ENCODE measurements around the gene TRAPPC6A.

Gene TRAPPC6A, protein sequence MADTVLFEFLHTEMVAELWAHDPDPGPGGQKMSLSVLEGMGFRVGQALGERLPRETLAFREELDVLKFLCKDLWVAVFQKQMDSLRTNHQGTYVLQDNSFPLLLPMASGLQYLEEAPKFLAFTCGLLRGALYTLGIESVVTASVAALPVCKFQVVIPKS

GRCh38 chr19:45177817-45178261 is at the start of gene TRAPPC6A:
Gene TRAPPC6A (minus strand): TSS chr19:45178237. CDS start chr19:45178218, 19 bp downstream.
- DNase-seq, result no peak

GRCh38 chr19:45224645-45225044 is 46.6 kb upstream of the TRAPPC6A start:
- no peak for DNase-seq

DNA sequence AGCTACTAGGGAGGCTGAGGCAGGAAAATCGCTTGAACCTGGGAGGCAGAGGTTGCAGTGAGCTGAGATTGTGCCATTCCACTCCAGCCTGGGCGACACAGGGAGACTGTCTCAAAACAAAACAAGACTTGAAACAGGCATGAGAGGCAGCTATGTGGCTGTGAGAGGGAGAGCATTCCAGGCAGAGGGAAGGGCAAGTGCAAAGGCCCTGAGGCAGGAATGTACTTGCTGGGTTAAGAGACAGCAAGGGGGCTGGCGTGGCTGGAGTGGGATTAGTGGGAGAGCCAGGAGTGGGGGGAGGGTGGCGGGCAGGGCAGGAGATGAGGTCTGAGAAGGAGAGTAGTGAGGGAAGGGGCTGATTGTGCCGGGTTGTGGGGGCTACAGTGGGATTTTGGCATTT is 45.8 kb upstream of the TRAPPC6A start:
- no peak for DNase-seq

GRCh38 chr19:45222724-45223123 is 44.7 kb upstream of the TRAPPC6A start:
- no peak for DNase-seq

DNA sequence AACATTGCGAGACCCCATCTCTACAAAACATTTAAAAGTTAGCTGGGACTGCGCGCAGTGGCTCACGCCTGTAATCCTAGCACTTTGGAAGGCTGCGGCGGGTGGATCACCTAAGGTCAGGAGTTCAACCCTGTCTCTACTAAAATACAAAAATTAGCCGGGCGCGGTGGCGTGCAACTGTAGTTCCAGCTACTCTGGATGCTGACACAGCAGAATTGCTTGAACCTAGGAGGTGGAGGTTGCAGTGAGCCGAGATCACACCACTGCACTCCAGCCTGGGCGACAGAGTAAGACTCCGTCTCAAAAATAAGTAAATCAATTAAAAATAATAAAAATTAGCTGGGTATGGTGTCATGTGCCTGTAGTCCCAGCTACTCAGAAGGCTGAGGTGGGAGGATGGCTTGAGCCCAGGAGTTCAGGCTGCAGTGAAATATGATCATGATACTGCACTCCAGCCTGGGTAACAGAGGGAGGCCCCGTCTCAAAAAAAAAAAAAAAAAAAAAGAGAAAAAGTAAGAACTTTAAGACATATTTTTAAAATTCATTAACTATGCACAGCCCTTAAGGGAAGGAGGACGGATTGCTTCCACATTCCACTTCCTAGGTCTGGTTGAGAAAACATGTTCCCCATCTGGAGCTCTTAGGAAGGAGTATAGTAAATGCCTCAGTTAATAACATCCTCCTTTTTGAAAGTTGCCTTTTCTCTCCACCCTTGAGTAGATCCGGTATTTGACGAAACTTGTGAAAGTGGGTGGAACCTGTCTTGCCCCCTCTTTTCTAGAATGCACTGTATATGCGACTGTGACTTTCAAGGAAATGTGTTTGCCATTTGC is 41.1 kb upstream of the TRAPPC6A start:
- no peak for DNase-seq

DNA sequence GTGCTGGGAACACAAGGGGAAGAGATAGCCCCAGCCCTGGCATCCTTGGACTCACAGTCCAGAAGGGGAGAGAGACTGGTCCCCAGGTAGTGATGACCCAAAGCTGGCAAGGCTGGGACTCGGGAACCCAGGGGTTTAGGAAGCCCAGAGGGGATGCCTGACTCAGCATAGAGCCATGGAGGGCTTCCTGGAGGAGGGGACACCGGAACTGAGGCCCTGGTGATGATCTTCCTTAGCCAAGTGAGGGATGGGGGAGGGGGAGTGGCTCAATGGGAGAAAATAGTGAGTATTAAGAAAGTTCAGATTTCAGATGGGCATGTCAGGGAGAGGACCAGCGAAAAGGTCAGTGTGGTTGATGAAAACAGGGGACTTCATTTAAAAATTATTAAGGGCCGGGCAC is 40.4 kb upstream of the TRAPPC6A start:
- DNase-seq, result no peak

DNA sequence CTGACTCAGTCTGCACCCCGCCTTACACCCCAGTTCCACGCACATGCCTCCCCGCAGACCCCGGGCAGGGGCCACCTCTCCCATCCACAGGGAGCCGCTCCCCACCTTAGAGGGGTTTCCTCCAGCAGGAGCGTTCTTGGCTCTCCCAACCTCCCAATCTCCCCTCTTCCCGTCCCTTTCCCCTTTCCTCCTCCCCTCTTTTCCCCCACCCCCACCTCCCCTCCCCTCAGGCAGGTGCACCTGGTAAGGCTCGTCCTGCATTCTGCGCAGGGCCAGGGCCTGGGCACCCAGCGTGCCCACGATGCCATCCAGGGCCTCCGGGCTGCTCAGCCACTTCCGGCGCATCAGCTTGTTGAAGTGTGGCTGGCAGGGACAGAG is 39.9 kb upstream of the TRAPPC6A start:
- no peak for DNase-seq

DNA sequence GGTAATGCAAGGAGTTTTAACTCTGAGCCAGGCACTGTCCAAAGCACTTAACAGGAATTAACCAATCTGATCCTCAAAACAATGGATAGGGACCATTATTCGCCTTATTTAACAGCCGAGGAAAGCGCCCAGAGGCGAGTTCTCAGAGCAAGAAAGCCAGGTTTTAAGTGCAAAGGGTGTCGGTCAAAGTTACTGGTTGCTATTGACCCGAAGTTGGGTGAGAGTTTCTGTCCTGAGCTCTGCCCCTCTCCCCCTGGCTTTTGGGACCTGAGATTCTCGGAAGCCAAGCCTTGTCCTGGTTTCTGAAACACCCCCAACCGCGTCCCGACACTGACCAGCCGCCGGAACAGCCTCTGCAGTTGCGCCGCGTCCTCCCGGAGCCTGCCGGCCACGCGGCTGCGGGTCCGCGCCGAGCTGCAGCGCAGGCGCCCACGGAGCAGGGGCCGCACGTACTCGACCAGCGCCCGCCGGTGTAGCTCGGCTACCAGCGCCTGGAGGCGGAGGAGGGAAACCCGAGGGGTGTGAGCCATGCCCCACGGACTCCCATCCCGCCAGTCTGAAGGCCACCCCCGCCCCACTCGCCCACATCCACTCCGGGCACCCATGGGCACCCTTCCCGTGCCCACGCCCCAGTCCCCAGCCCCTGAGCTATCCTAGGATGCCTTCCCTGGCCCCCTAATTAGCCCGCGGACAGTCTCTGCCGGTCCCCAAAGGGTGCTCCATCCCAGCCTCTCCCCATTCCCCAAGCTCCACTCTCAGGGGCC is 39.3 kb upstream of the TRAPPC6A start:
- DNase-seq, result no peak

DNA sequence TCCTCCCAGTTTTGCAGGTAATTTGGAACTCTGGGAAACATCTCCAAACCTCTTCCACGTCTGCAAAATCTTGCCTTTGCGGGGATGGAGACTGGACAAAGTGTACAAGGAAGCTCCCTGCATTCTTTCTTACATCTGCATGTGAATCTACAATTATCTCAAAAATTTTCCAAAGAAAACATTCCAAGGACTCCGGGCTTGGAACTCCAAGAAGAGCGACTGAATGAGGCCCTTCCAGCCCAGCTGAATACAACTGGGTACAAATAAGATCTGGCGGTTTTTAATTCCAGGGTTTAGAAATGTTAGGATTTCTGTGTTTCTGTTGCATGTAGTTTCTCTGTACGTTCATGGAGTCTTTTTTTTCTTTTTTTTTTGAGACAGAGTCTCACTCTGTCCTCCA is 38.6 kb upstream of the TRAPPC6A start:
- DNase-seq, result no peak

- DNase-seq, result no peak
These were observed 37.6 kb upstream of the TRAPPC6A start for GRCh38 chr19:45215391-45216191.

DNA sequence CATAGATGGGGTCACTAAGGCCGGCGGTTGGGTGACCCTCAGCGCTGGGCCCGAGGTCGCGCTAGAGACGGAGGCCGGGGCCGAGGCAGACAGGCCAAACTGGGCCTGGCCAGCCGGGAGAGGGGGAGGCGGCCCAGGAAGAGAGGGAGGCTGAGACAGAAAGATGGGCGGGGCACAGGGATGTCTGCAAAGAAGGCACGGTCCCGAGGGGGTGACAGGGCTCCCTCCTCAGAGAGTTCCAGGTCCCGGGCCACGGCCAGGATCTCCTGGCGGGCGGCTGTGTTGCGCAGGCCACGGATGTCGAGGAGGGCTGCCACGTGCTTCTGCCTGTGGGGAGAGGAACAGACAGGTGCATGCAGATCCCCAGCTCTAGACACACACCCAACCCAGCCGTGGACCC is 35.0 kb upstream of the TRAPPC6A start:
- DNase-seq, result no peak

DNA sequence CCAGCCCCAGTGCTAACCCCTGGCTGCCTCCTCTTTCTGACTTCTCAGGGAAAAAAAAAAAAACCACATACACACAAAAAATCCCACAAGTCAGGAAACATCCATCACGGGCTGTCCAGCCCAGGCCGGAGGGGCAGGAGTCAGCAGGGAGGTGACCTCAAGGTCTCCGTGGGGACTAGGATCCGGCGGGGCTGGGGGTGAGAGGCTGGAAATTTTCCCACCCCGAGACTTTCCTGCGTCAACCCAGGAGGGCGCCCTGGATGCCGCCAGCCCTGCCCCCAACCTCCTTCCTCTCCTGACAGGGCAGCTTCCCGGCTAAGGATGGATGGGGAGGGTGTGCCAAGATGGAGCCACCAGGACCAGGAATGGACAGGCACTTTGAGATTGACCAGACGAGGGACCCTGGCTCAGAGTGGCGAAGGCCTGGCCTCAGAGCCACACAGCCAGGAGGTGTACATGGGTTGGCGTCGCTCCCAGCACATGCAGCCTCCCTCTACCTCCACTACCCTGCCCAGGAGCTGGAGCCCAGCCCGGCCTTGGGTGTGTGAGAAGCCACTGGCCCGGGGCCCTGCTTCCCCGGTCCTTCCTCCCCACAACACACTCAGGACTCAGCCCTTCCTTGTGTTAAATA is 33.8 kb upstream of the TRAPPC6A start:
- no peak for DNase-seq

DNA sequence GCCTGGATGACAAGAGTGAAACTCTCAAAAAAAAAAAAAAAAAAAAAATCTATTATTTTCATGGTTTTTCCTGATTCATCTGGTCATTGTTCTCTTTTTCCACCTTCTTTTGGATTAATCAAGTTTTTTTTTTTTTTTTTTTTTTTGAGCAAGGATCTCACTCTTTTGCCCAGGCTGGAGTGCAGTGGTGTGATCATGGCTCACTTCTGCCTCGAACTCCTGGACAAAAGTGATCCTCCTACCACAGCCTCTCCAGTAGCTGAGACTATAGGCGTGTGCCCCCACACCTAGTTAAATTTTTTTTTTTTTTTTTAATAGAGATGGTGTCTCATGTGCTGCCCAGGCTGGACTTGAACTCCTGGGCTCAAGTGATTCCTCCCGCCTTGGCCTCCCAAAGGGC is 28.3 kb upstream of the TRAPPC6A start:
- DNase-seq, result no peak

- no peak for DNase-seq
These were observed 27.8 kb upstream of the TRAPPC6A start for GRCh38 chr19:45205810-45206209.

- no peak for DNase-seq
These were observed 24.6 kb upstream of the TRAPPC6A start for GRCh38 chr19:45202637-45203036.

DNA sequence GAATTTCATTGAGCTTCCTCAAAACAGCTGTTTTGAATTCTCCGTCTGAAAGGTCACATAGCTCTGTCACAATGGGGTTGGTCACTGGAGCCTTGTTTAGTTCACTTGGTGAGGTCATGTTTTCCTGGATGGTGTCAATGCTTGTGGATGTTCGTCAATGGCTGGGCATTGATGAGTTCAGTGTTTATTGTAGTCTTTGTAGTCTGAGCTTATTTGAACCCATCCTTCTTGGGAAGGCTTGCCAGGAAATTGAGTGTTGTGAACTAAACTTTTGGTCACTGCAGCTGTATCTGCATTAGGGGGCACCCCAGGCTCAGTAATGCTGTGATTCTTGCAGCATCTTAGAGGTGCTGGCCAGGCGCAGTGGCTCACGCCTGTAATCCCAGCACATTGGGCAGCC is 22.5 kb upstream of the TRAPPC6A start:
- DNase-seq, result no peak

- DNase-seq, result no peak
These were observed 17.7 kb upstream of the TRAPPC6A start for GRCh38 chr19:45195764-45196163.

DNA sequence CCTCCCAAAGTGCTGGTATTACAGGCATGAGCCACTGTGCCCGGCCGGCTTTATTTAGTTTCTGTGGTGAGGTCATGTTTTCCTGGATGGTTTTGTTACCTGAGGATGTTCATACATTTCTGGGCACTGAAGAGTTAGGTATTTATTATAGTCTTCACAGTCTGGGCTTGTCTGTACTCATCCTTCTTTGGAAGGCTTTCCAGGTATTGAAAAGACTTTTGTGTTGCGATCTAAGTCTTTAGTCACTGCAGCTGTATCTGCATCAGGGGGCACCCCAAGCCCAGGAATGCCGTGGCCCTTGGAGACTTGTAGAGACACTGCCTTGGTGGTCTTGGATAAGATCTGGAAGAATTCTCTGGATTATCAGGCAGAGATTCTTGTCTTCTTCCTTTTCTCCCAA is 13.3 kb upstream of the TRAPPC6A start:
- DNase-seq, result no peak

DNA sequence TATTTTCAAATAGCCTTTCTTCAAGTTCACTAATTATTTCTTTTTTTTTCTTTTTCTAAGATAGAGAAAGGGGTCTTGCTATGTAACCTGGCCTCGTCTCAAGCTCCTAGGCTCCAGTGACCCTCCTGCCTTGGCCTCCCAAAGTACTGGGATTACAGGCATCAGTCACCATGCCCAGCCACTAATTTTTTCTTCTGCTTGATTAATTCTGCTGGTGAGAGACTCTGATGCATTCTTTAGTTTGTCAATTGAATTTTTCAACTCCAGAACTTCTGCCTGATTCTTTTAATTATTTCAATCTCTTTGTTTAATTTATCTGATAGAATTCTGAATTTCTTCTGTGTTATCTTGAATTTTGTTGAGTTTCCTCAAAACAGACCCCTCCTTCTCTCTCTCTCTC is 11.9 kb upstream of the TRAPPC6A start:
- DNase-seq, result no peak

DNA sequence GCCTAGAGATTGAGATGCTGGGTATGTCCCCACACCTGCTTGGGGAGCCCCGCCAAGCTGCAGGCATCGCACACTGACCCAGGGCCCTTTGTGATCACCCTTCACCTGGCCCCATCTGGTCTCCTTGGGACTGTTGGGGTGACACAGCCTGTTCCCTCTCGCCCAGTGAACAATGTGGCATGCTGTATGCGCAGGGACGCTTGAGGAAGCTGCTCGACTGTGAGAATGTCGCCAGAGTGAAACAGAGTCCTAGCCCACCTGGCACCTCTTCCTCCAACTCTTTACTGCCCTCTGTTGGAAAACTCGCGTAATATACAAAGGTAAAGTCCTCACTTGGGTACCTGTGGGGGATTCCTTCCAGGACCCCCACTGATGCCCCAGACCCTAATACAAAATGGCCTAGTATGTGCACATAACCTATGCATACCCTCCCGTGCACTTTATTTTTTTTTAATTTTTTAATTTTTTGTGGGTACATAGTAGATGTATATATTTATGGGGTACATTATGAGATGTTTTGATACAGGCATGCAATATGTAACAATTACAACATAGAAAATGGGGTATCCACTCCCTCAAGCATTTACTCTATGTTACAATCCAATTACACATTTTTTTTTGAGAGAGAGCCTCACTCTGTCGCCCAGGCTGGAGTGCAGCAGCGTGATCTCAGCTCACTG is 9.5 kb upstream of the TRAPPC6A start:
- DNase-seq, result peak; percentile 66

DNA sequence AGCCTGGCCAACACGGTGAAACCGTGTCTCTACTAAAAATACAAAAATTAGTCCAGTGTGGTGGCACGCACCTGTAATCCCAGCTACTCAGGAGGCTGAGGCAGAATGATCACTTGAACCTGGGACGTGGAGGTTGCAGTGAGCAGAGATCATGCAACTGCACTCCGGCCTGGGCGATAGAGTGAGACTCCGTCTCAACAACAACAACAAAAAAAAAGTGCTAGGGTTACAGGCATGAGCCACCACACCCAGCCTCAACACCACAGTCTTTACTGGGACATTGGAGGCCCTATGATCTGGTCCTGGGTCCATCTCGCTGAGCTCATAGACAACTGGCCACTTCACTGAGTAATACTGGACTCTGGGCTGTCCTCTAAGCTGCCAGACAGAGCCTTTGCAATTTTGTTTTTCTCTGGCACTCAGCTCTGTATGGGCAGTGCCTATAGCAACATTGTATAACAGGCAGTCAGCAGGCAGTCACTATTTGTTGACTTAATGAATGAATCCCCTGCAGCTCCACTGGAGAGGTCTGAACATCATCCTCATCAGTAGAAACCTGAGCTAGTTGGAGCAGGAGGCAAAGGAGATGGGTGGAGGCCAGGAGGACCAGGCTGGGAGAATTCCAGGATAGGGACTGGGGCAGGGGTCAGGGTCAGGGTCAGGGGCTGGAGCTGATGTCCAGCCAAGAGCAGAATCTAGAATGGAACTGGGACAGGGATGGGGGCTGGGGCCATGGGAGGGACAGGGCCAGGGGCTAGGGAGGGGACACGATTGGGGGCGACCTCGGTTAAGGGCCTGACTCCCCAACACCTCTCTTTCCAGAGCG is 8.7 kb upstream of the TRAPPC6A start:
- DNase-seq, result no peak

Data from CD4-positive, alpha-beta T cell treated with Interleukin-17A for 1 hour (primary cell).